Fibroblast of upper back skin (primary cell): Measurements from ENCODE around the gene CLIP2.

Source experiments
- DNase-seq: peaks from one replicate; pipeline ENCODE4 v3.0.0-alpha.2; 2013

The CLIP2 gene

DNA sequence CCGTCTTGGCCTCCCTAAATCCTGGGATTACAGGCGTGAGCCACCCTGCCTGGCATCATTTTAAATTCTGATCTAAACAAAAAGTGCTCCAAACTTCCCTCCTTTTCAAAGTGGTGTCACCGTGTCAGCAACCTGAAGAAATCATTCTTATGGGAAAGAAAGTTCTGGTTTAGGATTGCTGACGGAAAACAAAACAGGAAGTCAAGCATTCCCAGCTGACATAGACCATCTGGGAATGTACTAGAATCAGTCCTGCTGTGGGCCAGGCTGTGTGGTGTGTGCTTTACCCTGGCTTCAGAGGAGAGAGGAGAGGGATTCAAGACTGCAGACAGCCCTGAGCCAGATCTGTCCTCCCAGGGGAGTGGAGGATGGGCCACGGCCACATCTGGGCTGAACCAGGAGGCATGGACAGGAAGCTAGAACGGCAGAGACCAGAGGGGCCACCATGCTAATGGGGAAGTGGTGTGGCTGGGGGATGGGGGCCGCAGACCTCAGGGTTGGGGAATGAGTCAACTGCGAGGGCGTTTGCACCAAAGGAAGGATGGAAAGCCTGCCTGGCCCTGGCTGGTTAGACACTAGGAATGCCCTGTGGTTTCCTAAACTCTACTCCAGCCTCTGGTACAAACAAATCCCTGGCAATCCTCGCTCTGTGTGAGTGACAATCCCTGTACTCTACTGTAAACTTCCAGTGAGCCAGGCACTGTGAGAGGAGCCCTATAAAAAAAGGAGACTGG is 16.7 kb upstream of the CLIP2 start:
- DNase-seq = peak; percentile 95

DNA sequence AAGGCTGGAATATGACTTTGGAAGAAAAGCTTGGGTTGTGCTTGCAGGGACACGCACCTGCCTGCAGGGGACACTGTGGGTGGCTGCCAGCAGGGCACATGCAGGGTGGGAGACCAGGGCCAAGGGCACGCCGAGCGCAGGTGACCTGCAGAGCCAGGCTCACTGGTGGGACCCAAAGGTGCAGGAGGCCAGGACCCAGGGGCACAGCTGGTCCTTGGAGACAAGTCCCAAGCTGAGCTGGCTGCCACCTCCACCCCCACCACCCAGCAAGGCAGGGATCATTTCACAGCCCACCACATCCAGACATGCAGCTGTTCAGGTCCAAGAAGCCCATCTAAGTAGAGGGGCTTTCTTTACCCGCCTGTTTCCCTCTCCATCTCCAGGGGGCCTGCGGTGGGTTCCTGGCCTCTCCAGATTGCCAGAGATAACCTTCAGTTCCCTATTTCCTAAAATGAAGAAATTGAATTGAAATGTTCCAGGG is 13.8 kb upstream of the CLIP2 start:
- no peak for DNase-seq

DNA sequence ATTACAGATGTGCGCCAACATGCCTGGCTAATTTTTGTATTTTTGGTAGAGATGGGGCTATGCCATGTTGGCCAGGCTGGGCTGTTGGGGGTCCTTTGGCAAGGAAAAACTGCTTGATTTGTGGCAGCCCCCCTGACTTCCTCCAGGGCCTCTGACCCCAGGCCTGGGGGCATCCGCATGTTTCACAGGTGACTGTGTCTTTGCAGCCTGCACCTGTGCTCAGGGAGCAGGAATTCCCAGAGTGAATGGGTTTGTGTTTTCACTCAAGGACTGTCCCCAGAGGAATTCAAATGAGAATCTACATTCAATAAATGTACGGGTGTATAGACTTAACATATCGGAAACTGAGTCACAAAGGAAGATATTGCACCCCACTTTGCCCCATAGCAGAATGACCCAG is 11.6 kb upstream of the CLIP2 start:
- DNase-seq = no peak

DNA sequence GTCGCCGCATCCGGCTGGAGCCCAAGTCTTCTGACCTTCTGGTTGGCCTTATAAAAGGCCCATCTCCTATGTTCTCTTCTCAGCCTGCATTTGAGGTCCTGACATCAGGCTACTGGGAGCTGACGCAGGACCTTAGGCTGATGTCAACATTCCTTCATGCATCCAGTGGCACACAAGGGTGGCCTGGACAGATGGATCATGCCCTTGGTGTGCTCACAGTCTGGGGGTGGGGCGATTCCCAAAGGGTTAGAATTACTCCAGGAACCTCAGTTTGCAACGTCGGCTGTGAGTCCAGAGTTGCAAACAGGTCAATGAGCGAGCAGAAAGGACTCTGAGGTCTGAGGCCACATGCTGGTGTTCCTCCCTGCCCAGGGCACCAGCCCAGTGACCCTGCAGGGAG is 8.2 kb upstream of the CLIP2 start:
- no peak for DNase-seq

DNA sequence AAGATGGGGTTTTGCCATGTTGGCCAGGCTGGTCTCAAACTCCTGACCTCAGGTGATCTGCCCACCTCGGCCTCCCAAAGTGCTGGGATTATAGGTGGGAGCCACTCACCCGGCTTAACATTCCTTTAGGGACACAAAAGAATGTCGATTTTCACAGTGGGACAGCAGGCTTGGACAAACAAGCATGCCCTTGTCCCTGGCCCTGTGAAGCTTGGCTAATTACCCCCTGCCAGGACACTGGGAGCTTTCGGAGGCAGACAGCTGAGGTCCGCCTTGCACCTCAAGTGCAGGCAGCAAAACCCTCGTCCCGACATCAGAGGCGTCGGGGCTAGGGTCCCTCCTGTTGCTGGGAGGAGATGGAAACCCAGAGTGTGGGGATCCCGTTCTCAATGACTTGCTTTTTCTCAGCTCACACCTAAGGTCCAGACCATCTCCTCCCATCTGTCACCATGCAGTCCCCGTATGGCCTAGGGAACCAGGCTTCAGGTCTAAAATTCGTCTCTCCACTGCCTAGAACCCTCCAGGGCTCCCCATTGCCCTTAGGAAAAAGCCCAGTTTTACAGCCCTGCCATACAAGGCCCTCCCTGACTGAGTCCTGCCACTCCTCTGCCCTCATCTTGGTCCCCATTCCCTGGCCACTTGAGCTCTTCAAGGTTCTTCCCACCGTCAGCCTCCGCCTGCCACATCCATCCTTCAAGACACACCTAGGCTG is 6.3 kb upstream of the CLIP2 start:
- DNase-seq = no peak

DNA sequence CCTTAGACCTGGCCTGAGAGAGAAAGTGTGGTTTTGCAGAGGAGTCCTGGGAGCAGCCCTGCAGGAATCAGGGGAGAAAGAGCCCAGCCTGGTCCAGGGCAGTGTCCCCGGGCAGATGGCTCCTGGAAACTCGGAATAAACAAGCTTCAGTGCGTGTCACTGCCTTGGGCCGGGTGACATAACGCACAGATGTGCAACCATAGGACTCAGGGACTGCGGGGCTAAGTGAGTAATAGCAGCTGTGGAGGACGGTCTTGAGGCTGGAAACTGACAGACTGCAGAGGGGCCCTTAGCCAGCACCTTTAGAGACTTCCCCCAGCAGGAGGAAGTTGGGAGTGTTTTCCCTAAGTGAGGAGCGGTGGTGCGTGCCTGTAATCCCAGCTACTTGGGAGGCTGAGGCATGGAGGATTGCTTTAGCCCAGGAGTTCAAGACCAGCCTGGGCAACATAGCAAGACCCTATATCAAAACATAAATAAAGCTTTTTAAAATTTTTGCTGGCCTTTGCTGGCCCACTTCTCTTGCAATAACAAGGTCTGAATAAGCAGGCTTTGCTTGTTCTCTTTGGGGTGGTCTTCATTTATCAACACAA is 5.3 kb upstream of the CLIP2 start:
- DNase-seq = no peak

DNA sequence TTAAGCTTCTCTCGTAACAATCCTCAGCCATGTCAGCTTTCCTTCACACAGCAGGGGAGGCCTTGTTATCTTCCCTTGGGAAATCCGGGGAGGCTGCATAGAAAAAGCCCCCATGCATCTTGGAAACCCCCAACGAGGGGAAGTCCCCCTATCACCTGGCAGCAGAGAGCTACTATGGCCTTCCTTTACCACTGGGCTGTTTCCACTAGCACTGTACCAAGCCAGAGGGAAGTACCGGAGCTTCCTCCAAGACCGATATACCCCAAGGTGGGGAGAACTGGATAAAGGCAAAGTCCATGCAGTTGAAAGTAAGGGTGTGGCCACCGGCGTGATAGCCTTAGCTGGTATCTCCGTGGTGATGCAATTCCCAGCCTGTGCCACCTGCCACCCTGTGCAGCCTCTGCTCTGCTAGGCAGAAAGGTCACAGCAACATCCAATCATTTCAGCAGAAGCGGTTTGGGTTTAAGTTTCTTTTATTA is 4.4 kb upstream of the CLIP2 start:
- DNase-seq = no peak

DNA sequence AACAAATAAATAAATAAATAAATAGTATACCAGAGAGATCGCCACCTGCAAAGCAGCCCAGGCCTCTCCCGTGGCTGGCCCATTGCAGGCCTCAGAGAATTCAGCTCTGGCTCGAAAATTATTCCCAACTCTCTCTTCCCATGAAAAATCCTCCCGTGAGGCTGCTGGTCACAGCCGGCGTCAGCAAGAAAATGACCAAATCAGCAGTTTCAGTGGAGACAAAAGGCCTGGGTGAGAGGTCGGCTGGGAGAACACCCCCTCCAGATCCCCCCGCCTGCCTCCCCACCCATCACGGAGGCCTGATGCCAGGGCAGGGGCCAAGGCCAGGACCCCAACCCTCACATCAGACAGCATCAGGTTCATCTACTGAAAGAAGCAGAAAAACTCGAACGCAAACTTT is 3.1 kb upstream of the CLIP2 start:
- no peak for DNase-seq

DNA sequence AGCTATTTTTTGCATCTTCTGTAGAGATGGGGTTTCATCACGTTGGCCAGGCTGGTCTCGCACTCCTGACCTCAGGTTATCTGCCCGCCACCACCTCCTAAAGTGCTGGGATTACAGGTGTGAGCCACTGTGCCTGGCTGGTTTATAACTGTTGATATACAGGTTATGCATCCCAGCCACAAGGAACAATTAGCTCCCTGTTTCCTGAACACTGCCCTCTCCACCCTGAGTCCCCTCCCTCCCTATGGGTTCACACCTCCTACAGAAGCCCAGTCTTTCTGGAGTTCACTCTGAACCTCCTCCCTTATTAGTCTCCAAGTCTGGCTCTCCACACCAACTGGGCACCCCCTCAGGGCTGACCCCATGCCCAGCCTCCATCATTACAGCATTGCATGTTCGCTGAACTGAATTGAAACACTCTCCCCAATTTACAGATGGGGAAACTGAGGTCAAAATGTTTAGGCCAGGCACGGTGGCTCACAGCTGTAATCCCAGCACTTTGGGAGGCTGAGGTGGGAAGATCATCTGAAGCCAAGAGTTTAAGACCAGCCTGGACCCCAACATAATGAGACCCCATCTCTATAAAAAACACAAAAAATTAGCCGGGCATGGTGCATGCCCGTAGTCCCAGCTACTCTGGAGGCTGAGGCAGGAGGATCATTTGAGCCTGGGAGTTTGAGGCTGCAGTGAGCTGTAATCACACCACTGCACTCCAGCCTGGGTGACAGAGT is 1.7 kb upstream of the CLIP2 start:
- DNase-seq = no peak

DNA sequence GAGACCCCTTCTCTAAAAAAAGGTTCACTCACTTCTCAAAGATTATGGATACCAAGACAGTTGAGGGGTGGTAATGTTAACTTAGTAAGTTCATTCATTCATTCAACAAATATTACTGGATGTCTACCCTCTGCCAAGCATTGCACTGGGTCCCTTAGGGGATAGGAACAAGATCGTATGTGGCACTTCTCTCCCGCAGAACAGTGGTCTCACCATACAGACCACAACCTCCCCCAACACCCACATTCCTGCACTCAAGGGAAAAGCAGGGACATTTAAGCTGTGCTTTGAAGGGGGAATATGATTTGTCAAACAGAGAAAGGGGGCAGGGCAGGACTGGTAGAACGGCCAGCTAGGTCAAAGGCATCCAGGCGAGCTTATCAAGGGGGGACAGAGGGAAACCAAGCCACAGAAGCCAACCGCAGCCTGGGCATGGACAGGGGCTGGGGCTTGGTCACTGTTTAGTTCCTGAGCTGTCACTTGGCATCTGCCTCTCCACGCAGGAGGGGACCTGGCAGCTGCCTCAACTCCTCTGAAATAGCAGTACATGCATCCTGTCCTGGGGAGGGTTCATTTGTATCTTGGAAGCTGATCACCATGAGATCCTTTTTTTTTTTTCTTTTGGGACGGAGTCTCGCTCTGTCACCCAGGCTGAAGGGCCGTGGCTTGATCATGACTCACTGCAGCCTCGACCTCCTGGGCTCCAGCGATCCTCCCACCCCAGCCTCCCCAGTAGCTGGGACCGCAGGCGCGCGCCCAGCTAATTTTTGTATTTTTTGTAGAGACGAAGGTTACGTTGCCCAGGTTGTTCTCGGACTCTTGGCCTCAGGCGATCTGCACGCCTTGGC is 949 bp upstream of the CLIP2 start:
- no peak for DNase-seq

DNA sequence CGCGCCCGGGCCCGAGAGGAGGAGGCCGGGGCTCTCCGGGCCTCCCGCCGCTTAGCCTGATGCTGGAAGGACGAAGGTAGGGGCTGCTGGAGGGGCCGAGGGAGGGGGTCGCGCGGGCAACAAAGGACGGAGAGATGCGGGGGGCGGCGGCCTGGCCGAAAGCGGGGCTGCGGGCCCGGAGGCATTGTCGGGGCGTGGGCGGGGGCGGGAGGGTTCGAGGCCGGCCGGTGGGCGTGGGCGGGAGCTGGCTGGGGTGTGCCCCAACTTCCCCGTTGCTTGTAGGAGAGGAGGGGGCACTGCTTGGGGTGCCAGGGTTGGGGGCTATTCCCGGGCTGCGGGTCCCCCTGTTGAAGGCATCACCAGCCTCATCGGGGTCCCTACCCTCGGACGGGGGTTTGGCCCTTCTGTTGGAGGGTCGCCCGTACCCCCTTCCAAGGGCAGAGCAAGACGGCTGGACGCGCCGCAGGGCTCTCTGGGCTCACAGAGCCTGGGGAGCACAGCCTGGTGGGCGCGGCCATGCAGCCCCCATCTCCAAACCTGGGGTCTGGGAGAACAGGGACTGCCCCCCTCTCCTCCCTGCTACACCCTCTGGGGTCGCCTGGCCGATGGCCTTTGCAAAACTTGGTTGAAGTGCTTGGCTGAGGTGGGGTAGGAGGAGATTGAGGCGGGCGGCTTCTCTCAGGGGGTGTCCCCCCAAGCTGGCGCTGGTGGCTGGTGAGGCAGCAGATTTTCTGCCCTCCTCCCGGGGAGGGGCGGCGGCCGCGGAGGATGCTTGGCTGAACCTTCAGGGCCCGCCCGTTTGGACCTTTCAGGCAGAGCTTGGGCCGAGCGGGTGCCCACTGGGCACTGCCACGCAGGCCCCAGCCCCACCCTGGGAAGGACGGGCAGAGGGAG is 699 bp downstream of the CLIP2 start:
- no peak for DNase-seq

DNA sequence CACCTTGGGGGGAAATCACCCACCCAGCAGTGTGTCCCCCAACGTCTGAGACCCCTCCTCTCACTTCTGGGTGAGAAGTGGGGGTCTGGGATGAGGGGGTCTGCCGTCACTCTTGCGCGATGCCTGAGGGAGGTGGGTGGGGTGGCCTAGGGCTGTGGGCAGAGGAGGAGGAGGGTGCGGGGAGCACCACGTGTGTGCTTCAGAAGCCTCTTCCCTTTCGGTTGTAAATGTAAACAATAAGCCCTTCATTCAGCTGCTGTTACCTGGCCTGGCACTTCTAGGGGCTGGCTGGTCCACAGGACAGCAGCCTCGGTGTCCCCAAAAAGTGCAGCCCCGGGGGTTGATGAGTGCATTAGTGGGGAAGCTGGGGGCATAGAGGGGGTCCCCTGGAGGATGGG is 1.3 kb downstream of the CLIP2 start:
- DNase-seq = no peak

DNA sequence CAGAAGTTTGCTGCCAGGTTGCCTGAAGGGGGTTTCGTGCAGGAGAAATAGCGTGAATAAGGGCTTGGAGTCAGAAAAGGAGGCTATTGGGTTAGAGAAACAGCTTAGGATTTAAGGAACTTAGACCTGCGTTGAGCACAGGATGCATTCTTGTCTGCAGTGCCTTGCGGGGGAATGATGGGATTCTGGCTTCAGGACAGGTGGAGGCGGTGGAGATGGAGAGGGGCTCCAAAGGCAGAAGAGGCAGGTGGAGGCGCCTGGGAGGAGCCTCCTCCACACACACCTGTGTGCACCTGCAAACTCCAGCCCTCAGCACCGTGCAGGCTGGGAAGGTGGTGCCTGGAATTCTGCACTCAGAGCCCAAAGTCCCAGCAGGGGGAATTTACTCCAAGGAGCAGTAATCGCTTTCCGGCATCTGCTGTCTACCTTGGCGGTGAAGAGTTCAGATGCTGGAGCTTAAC is 1.8 kb downstream of the CLIP2 start:
- no peak for DNase-seq

DNA sequence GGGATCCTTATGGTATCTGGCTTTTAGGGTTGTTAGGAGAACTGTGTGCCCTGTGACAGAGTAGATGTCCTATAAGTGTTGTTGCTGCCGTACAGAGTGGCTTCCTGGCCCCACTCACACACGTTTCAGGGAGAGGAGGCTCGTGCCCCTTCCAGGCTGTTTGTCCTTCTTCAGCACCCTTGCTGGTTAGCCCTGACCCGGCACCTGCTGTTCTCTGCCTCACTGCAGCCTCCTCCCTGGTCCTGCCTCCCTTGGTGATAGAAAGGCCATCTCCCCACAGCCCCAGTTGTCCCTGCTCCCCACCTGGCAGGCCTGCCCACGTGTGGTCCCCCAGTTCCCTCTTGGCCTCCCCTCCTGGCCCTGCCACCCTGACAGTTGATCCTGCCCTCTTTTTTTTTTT is 2.3 kb downstream of the CLIP2 start:
- DNase-seq = no peak

DNA sequence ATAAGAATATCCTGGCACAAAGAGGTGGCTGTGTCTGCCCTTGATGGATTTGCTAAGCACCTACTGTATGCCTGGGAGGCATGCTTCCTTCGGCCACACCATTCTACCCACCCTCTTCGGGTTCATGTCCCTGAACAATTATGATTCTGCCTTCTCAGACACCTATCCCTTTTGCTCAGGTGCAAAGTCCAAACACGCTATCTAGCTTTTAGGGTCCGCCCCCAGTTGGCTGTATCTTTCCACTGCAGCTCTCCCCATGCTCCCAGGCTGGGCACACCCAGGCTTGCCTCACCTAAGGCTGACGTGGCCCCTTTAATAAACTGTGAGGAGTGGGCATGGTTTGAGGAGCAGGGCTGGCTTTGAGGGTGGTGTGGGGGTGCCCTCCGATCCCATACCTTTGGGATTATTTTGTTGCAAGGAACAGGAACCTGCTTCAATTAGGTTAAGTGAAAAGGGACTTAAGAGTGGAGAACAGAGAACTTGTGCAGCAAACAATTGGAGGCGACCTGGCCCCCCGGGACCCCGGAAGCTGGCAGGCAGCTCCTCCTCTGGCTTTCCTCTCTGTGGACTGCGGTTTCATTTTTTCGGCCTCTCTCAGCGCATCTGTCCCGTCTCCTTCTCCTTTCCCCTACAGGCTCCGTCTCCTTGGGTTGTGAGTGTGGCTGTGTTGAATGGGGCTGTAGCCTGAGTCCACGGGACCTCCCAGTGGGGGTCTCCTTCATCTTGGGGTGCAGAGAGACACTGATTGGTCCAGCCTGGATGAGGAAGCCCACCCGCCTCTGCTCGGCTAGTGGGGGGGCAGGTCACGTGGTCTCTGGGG is 3.8 kb downstream of the CLIP2 start:
- DNase-seq = no peak

DNA sequence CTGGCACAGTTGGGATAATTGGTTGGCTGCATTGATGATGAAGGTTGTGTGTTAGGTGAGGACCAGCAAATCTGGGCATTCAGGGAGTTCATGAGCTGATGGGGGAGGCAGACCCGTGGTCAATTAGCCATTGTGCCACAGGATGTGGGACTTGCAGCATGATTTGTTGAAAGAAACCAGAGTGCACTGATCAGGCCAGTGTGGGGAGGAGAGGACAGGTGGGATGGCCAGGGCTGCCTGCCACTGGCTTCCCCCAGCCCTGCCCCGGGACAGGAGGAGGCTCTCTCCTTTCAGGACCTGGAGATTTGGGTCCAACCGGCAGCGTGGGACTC is 4.3 kb downstream of the CLIP2 start:
- DNase-seq = no peak

DNA sequence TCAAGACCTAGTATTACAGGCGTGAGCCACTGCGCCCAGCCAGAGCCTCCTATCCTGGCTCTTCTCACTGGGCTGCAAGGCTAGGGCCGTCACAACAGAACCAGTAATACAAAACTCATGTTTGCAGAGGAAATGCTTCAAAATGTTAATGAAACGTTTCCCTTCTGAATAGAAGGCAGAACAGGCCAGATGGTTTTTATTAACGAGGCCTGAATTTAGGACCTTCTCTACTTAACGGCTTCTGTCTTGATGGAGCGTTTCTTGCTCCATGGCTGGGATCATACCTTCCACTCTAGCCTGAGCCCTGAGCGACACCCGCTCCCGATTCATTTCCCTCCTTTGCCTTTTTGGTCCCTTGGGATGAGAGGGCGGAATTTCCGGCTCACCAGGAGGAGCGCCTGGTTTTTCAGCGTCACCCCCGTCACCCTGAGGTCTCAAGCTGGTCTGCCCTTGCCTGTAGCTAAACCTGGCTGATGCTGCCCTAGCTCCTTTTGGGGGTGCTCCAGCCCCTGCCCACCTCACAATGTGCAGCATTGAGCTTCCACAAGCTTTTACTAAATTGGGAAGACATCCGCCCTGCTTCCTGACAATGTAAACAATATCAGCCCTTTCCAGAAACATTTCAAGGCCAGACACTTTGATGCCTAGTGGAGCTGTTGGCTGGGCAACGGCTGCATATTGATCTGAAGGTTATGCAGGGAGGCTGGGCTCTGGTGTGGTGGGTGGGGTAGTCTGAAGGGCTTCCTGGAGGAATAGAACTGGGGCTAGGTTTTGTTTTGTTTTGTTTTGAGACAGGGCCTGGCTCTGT is 5.2 kb downstream of the CLIP2 start:
- DNase-seq = peak; percentile 82

DNA sequence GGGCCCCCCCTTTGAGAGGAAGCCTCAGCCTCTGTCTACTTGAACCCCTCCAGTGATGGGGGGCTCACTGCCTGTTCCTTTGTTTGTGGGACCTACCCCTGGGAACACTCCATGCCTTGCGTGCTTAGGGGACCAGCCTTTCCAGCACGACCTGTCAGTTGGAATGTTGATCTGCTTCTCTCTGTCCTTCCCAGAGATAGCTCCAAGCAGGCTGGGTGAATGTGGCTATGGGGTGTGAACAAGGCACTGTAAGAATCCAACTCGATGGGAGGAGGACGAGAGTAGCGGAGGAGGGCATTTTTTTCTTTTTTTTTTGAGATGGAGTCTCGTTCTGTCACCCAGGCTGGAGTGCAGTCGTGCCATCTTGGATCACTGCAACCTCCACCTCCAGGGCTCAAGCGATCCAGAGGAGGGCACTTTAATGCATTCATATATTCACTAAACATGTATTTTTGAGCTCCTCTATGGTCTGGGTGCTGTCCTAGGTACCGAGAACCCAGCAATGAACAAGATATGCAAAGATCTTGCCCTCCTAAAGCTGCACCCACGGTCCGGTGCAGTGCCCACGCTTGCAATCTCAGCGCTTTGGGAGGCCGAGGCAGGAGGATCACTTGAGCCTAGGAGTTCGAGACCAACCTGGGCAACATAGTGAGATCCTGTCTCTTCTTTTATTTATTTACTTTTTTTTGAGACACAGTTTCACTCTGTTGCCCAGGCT is 8.5 kb downstream of the CLIP2 start:
- DNase-seq = no peak

DNA sequence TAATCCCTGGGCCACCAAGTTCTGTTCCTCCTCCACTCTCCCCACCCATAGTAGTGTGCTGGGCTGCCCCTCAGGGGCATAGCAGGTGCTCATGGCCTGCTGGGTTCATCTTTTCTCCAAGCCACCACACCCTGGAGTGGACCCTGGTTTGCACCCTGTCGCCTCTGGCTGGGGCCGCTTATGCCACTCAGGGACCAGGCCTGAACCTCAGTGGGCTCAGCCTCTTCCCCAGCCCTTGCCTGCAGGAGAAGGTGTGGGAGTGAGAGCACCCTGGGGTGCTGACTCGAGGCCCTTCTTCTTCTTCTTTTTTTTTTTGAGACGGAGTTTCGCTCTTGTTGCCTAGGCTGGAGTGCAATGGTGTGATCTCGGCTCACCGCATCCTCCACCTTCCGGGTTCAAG is 10.2 kb downstream of the CLIP2 start:
- DNase-seq = no peak
